RWPE2 (cell line): ENCODE data around the gene C15orf62.
A peak's percentile ranks its signal among the peaks of the same experiment; 100 is the strongest.

Experiments
- ATAC-seq: fragments of 200-7000 bp; cut with Tn5 transposase; 3 replicates; pipeline ENCODE4 v1.9.1; 2021; ENCODE audit warnings: low read depth
- DNase-seq: peaks from one replicate; pipeline ENCODE4 v3.0.0-alpha.2; 2020; ENCODE audit warnings: low spot score
- H3K27ac ChIP-seq: fragments of 450-650 bp; 2 replicates; pipeline ENCODE4 v1.5.1; 2017; ENCODE audit warnings: mild to moderate bottlenecking; ENCODE audit not compliant: poor library complexity, severe bottlenecking
- H3K27me3 ChIP-seq: fragments of 250-450 bp; sonication (Bioruptor Pico); 2 replicates; pipeline ENCODE4 v1.5.1; 2021; ENCODE audit warnings: mild to moderate bottlenecking, moderate library complexity; ENCODE audit not compliant: insufficient read depth, poor library complexity, severe bottlenecking
- H3K36me3 ChIP-seq: fragments of 250-450 bp; sonication (Bioruptor Pico); 2 replicates; pipeline ENCODE4 v1.5.1; 2020; ENCODE audit warnings: low read depth, mild to moderate bottlenecking, moderate library complexity
- H3K4me1 ChIP-seq: fragments of 250-450 bp; sonication (Bioruptor Pico); 2 replicates; pipeline ENCODE4 v1.5.1; 2021; ENCODE audit warnings: mild to moderate bottlenecking, moderate library complexity; ENCODE audit not compliant: insufficient read depth, poor library complexity, severe bottlenecking
- H3K4me3 ChIP-seq: fragments of 250-450 bp; sonication (Bioruptor Pico); 2 replicates; pipeline ENCODE4 v1.5.1; 2021; ENCODE audit warnings: mild to moderate bottlenecking, moderate library complexity; ENCODE audit not compliant: severe bottlenecking
- H3K9me3 ChIP-seq: fragments of 250-450 bp; sonication (Bioruptor Pico); 2 replicates; pipeline ENCODE4 v1.5.1; 2021; ENCODE audit warnings: mild to moderate bottlenecking, moderate library complexity; ENCODE audit not compliant: severe bottlenecking
- TF ChIP-seq, protein P1 (sequence below): fragments of 450-650 bp; IDR thresholded peaks from one replicate; pipeline ENCODE4 v1.5.1; 2017; ENCODE audit warnings: mild to moderate bottlenecking, moderate library complexity; ENCODE audit not compliant: poor library complexity, severe bottlenecking

C15orf62 gene, protein sequence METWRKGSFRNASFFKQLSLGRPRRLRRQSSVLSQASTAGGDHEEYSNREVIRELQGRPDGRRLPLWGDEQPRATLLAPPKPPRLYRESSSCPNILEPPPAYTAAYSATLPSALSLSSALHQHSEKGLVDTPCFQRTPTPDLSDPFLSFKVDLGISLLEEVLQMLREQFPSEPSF

DNA sequence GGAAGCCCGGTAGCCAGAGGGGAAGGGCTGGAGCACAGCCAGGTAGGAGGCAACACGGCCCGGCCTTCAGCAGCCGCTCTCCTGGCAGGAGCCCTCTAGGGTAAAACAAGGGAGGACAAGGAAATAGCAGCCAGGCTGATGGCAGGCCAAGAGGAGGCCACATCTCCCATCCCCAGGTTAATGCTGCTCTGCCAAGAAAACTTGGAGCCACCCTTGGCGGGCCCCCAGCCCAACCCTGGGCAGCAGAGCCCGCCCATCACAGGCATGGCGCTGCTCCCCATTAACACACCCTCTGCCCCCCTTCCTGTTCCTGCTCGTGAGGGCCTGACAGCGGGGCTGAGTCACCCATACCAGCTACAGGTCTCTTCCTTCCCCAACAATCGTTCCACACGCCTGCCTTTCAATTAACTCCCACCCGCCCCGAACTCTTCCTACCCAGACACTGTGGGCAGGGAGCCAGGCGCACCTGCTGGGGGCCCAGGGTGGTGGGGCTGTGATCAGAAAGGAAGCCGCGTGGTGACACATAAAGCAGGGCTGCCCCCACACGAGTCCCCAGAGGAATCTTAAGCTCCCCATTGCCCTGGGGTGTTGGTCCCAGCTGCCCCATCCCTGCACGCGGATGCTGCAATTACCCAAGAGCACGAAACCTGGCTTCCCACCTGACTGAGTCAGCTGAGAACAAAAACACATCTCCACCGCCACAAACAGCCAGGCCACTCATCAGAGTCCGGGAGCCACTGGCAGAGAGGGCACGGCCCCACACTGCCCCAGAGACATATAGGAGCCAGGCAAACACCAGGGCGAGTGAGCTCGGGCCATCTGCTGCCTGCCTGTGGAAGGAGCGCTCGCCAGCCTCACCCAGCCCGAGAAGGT is at the start of gene C15orf62:
Gene C15orf62 (plus strand): TSS at position 707 of the 873 bp plus-strand sequence. CDS start 516 bp downstream, outside the sequence.
- TF ChIP-seq, protein P1, sequence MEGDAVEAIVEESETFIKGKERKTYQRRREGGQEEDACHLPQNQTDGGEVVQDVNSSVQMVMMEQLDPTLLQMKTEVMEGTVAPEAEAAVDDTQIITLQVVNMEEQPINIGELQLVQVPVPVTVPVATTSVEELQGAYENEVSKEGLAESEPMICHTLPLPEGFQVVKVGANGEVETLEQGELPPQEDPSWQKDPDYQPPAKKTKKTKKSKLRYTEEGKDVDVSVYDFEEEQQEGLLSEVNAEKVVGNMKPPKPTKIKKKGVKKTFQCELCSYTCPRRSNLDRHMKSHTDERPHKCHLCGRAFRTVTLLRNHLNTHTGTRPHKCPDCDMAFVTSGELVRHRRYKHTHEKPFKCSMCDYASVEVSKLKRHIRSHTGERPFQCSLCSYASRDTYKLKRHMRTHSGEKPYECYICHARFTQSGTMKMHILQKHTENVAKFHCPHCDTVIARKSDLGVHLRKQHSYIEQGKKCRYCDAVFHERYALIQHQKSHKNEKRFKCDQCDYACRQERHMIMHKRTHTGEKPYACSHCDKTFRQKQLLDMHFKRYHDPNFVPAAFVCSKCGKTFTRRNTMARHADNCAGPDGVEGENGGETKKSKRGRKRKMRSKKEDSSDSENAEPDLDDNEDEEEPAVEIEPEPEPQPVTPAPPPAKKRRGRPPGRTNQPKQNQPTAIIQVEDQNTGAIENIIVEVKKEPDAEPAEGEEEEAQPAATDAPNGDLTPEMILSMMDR: peak; percentile 16
- H3K4me1 ChIP-seq: peaks cover 47% of the 10 kb centered on the region
- no peak within 1 kb of the TSS for H3K4me3 ChIP-seq
- DNase-seq: peak; percentile 99
- ATAC-seq: peak; percentile 76
- peak within 1 kb of the TSS; percentile 92 for H3K27ac ChIP-seq
- peaks cover 18% of the 10 kb centered on the region for H3K36me3 ChIP-seq
- no peaks in the 10 kb centered on the region for H3K27me3 ChIP-seq
- no peaks in the 10 kb centered on the region for H3K9me3 ChIP-seq

- ATAC-seq: peak; percentile 35; the same call in 1 of the 3 replicates
- TF ChIP-seq, protein P1: no peak
- no peaks in the 10 kb centered on the region for H3K4me1 ChIP-seq
- H3K27ac ChIP-seq: no peak overlapping the region
- H3K36me3 ChIP-seq: peaks cover 76% of the 10 kb centered on the region
- DNase-seq: no peak
- no peaks in the 10 kb centered on the region for H3K9me3 ChIP-seq
- H3K4me3 ChIP-seq: no peak overlapping the region
- H3K27me3 ChIP-seq: no peaks in the 10 kb centered on the region
Observed at GRCh38 chr15:40721701-40722100, 48.1 kb upstream of the C15orf62 start.

- ATAC-seq (no peak), DNase-seq (no peak)
- H3K27me3 ChIP-seq: no peaks in the 10 kb centered on the region
- no peak overlapping the region for H3K4me3 ChIP-seq
- H3K36me3 ChIP-seq: peaks cover 69% of the 10 kb centered on the region
- no peak overlapping the region for H3K27ac ChIP-seq
- TF ChIP-seq, protein P1: no peak
- H3K4me1 ChIP-seq: no peaks in the 10 kb centered on the region
- H3K9me3 ChIP-seq: no peaks in the 10 kb centered on the region
Observed at GRCh38 chr15:40722354-40722753, 47.4 kb upstream of the C15orf62 start.

GRCh38 chr15:40722934-40723333 is 46.8 kb upstream of the C15orf62 start:
- H3K27me3 ChIP-seq: no peaks in the 10 kb centered on the region
- peak; percentile 58 for ATAC-seq
- H3K4me1 ChIP-seq: no peaks in the 10 kb centered on the region
- H3K9me3 ChIP-seq: no peaks in the 10 kb centered on the region
- no peak for DNase-seq
- H3K36me3 ChIP-seq: peaks cover 66% of the 10 kb centered on the region
- H3K4me3 ChIP-seq: no peak overlapping the region
- TF ChIP-seq, protein P1: no peak
- H3K27ac ChIP-seq: no peak overlapping the region
